Measurements from ENCODE around the gene CGN. TPM values are rescaled to one million over a fixed set of nuclear protein-coding genes. Genes with fewer than 3 reads are reported as not detected.

CGN gene
- total RNA-seq, 4 donors from 2014 or later, result 0.44 to 0.98 TPM; not detected in 2

- no peak for TF ChIP-seq CTCF (IDR thresholded peaks at IDR 0.05; ENCODE audit: low read depth)
Observed at GRCh38 chr1:151510020-151510405, 1.2 kb upstream of the CGN start.

- TF ChIP-seq CTCF (IDR thresholded peaks at IDR 0.05; ENCODE audit: low read depth), result no peak
Observed at GRCh38 chr1:151510614-151510956, 602 bp upstream of the CGN start.

- no peak for TF ChIP-seq CTCF (IDR thresholded peaks at IDR 0.05; ENCODE audit: low read depth)
Observed at GRCh38 chr1:151511636-151512215, 539 bp downstream of the CGN start.

GRCh38 chr1:151512326-151512725, 1.1 kb downstream of the CGN start:
- no peak for TF ChIP-seq CTCF (IDR thresholded peaks at IDR 0.05; ENCODE audit: low read depth)

GRCh38 chr1:151512801-151513625, 1.8 kb downstream of the CGN start:
- no peak for TF ChIP-seq CTCF (IDR thresholded peaks at IDR 0.05; ENCODE audit: low read depth)

- no peak for TF ChIP-seq CTCF (IDR thresholded peaks at IDR 0.05; ENCODE audit: low read depth)
Observed at GRCh38 chr1:151513626-151514121, 2.5 kb downstream of the CGN start.

GRCh38 chr1:151514366-151514765, 3.2 kb downstream of the CGN start:
- no peak for TF ChIP-seq CTCF (IDR thresholded peaks at IDR 0.05; ENCODE audit: low read depth)
